ENCODE results near the gene PALM.

The PALM gene

GRCh38 chr19:782878-783668, 74.3 kb downstream of the PALM start:
- Histone ChIP-seq H3K27me3 (ENCODE audit: control insufficient read depth in 1 of 2, insufficient read depth in 2 of 2, low read length in 2 of 2) (peaks cover 0 to 9% of the 10 kb centered on the region in 2 donors), H3K9me3 (ENCODE audit: low read length) (no peaks in the 10 kb centered on the region), H3K36me3 (ENCODE audit: insufficient read depth, low read length) (no peaks in the 10 kb centered on the region), H3K27ac (ENCODE audit: low read depth, low read length) (no peak overlapping the region), H3K4me1 (ENCODE audit: insufficient read depth, low read length) (no peaks in the 10 kb centered on the region), H3K4me3 (ENCODE audit: low read depth in 1 of 2, low read length in 2 of 2) (no peak overlapping the region), H3K9ac (ENCODE audit: low read length) (no peak overlapping the region)

GRCh38 chr19:784541-784940, 75.8 kb downstream of the PALM start:
- Histone ChIP-seq H3K27ac (ENCODE audit: low read depth, low read length) (no peak overlapping the region), H3K4me1 (ENCODE audit: insufficient read depth, low read length) (no peaks in the 10 kb centered on the region), H3K4me3 (ENCODE audit: low read depth in 1 of 2, low read length in 2 of 2) (no peak overlapping the region), H3K27me3 (ENCODE audit: control insufficient read depth in 1 of 2, insufficient read depth in 2 of 2, low read length in 2 of 2) (peaks cover 0 to 9% of the 10 kb centered on the region in 2 donors), H3K9ac (ENCODE audit: low read length) (no peak overlapping the region), H3K9me3 (ENCODE audit: low read length) (no peaks in the 10 kb centered on the region), H3K36me3 (ENCODE audit: insufficient read depth, low read length) (no peaks in the 10 kb centered on the region)

GRCh38 chr19:787536-787935, 78.8 kb downstream of the PALM start:
- no peak overlapping the region for H3K4me3 ChIP-seq (ENCODE audit: low read depth in 1 of 2, low read length in 2 of 2)
- H3K36me3 ChIP-seq (ENCODE audit: insufficient read depth, low read length) = no peaks in the 10 kb centered on the region
- H3K4me1 ChIP-seq (ENCODE audit: insufficient read depth, low read length) = no peaks in the 10 kb centered on the region
- H3K27ac ChIP-seq (ENCODE audit: low read depth, low read length) = no peak overlapping the region
- H3K27me3 ChIP-seq (ENCODE audit: control insufficient read depth in 1 of 2, insufficient read depth in 2 of 2, low read length in 2 of 2) = peaks cover 0 to 2% of the 10 kb centered on the region in 2 donors
- no peaks in the 10 kb centered on the region for H3K9me3 ChIP-seq (ENCODE audit: low read length)
- no peak overlapping the region for H3K9ac ChIP-seq (ENCODE audit: low read length)

- Histone ChIP-seq H3K4me3 (ENCODE audit: low read depth in 1 of 2, low read length in 2 of 2) (no peak overlapping the region), H3K36me3 (ENCODE audit: insufficient read depth, low read length) (no peaks in the 10 kb centered on the region)
These were observed 79.9 kb downstream of the PALM start for GRCh38 chr19:788686-788982.

GRCh38 chr19:788983-789700, 80.4 kb downstream of the PALM start:
- H3K9ac ChIP-seq (ENCODE audit: low read length) = no peak overlapping the region
- H3K4me1 ChIP-seq (ENCODE audit: insufficient read depth, low read length) = no peaks in the 10 kb centered on the region
- no peaks in the 10 kb centered on the region for H3K9me3 ChIP-seq (ENCODE audit: low read length)
- no peaks in the 10 kb centered on the region for H3K27me3 ChIP-seq (ENCODE audit: control insufficient read depth in 1 of 2, insufficient read depth in 2 of 2, low read length in 2 of 2)
- H3K27ac ChIP-seq (ENCODE audit: low read depth, low read length) = peak overlapping the region; percentile 4
- no peaks in the 10 kb centered on the region for H3K36me3 ChIP-seq (ENCODE audit: insufficient read depth, low read length)
- no peak overlapping the region for H3K4me3 ChIP-seq (ENCODE audit: low read depth in 1 of 2, low read length in 2 of 2)

More at GRCh38 chr19:788686-788982, 79.9 kb downstream of the PALM start:
- H3K4me1 ChIP-seq (ENCODE audit: insufficient read depth, low read length) = no peaks in the 10 kb centered on the region
- no peak overlapping the region for H3K9ac ChIP-seq (ENCODE audit: low read length)
- H3K27me3 ChIP-seq (ENCODE audit: control insufficient read depth in 1 of 2, insufficient read depth in 2 of 2, low read length in 2 of 2) = no peaks in the 10 kb centered on the region
- no peaks in the 10 kb centered on the region for H3K9me3 ChIP-seq (ENCODE audit: low read length)
- H3K27ac ChIP-seq (ENCODE audit: low read depth, low read length) = no peak overlapping the region

GRCh38 chr19:789701-790060, 80.9 kb downstream of the PALM start:
- Histone ChIP-seq H3K27ac (ENCODE audit: low read depth, low read length) (peak overlapping the region; percentile 4), H3K4me1 (ENCODE audit: insufficient read depth, low read length) (no peaks in the 10 kb centered on the region), H3K4me3 (ENCODE audit: low read depth in 1 of 2, low read length in 2 of 2) (no peak overlapping the region), H3K9ac (ENCODE audit: low read length) (no peak overlapping the region), H3K9me3 (ENCODE audit: low read length) (no peaks in the 10 kb centered on the region), H3K27me3 (ENCODE audit: control insufficient read depth in 1 of 2, insufficient read depth in 2 of 2, low read length in 2 of 2) (no peaks in the 10 kb centered on the region), H3K36me3 (ENCODE audit: insufficient read depth, low read length) (no peaks in the 10 kb centered on the region)

GRCh38 chr19:791007-791566, 82.4 kb downstream of the PALM start:
- peaks cover 5% of the 10 kb centered on the region for H3K4me1 ChIP-seq (ENCODE audit: insufficient read depth, low read length)
- no peak overlapping the region for H3K4me3 ChIP-seq (ENCODE audit: low read depth in 1 of 2, low read length in 2 of 2)
- no peaks in the 10 kb centered on the region for H3K36me3 ChIP-seq (ENCODE audit: insufficient read depth, low read length)
- H3K27ac ChIP-seq (ENCODE audit: low read depth, low read length) = no peak overlapping the region
- H3K27me3 ChIP-seq (ENCODE audit: control insufficient read depth in 1 of 2, insufficient read depth in 2 of 2, low read length in 2 of 2) = no peaks in the 10 kb centered on the region
- H3K9ac ChIP-seq (ENCODE audit: low read length) = no peak overlapping the region
- no peaks in the 10 kb centered on the region for H3K9me3 ChIP-seq (ENCODE audit: low read length)

- Histone ChIP-seq H3K27ac (ENCODE audit: low read depth, low read length) (no peak overlapping the region), H3K36me3 (ENCODE audit: insufficient read depth, low read length) (no peaks in the 10 kb centered on the region), H3K4me1 (ENCODE audit: insufficient read depth, low read length) (peaks cover 9% of the 10 kb centered on the region), H3K9me3 (ENCODE audit: low read length) (no peaks in the 10 kb centered on the region), H3K27me3 (ENCODE audit: control insufficient read depth in 1 of 2, insufficient read depth in 2 of 2, low read length in 2 of 2) (no peaks in the 10 kb centered on the region), H3K9ac (ENCODE audit: low read length) (no peak overlapping the region), H3K4me3 (ENCODE audit: low read depth in 1 of 2, low read length in 2 of 2) (no peak overlapping the region)
These were observed 83.0 kb downstream of the PALM start for GRCh38 chr19:791567-792305.

- peaks cover 9% of the 10 kb centered on the region for H3K4me1 ChIP-seq (ENCODE audit: insufficient read depth, low read length)
- H3K4me3 ChIP-seq (ENCODE audit: low read depth in 1 of 2, low read length in 2 of 2) = no peak overlapping the region
- no peaks in the 10 kb centered on the region for H3K9me3 ChIP-seq (ENCODE audit: low read length)
- no peaks in the 10 kb centered on the region for H3K27me3 ChIP-seq (ENCODE audit: control insufficient read depth in 1 of 2, insufficient read depth in 2 of 2, low read length in 2 of 2)
- H3K9ac ChIP-seq (ENCODE audit: low read length) = no peak overlapping the region
- no peak overlapping the region for H3K27ac ChIP-seq (ENCODE audit: low read depth, low read length)
- no peaks in the 10 kb centered on the region for H3K36me3 ChIP-seq (ENCODE audit: insufficient read depth, low read length)
These were observed 83.7 kb downstream of the PALM start for GRCh38 chr19:792306-792885.

GRCh38 chr19:793806-794205, 85.1 kb downstream of the PALM start:
- Histone ChIP-seq H3K9ac (ENCODE audit: low read length) (no peak overlapping the region), H3K9me3 (ENCODE audit: low read length) (no peaks in the 10 kb centered on the region), H3K27ac (ENCODE audit: low read depth, low read length) (no peak overlapping the region), H3K36me3 (ENCODE audit: insufficient read depth, low read length) (no peaks in the 10 kb centered on the region), H3K4me3 (ENCODE audit: low read depth in 1 of 2, low read length in 2 of 2) (no peak overlapping the region), H3K4me1 (ENCODE audit: insufficient read depth, low read length) (peaks cover 13% of the 10 kb centered on the region), H3K27me3 (ENCODE audit: control insufficient read depth in 1 of 2, insufficient read depth in 2 of 2, low read length in 2 of 2) (no peaks in the 10 kb centered on the region)

GRCh38 chr19:795073-795611, 86.4 kb downstream of the PALM start:
- H3K9me3 ChIP-seq (ENCODE audit: low read length) = no peaks in the 10 kb centered on the region
- peaks cover 6% of the 10 kb centered on the region for H3K36me3 ChIP-seq (ENCODE audit: insufficient read depth, low read length)
- no peak overlapping the region for H3K9ac ChIP-seq (ENCODE audit: low read length)
- no peaks in the 10 kb centered on the region for H3K27me3 ChIP-seq (ENCODE audit: control insufficient read depth in 1 of 2, insufficient read depth in 2 of 2, low read length in 2 of 2)
- no peak overlapping the region for H3K4me3 ChIP-seq (ENCODE audit: low read depth in 1 of 2, low read length in 2 of 2)
- peak overlapping the region; percentile 8 for H3K27ac ChIP-seq (ENCODE audit: low read depth, low read length)
- H3K4me1 ChIP-seq (ENCODE audit: insufficient read depth, low read length) = peaks cover 26% of the 10 kb centered on the region
